Kidney (tissue), 14 donors: ENCODE measurements around the gene OR13C3. TPM values are rescaled to one million over a fixed set of nuclear protein-coding genes. Genes with fewer than 3 reads are reported as not detected.

ENCODE experiments used
- DNase-seq, 5 donors: peaks; one replicate each; pipeline ENCODE4 v3.0.0-alpha.2; 2013 to 2020
- FAIRE-seq: peaks from 2 replicates; lab custom pipeline; 2012; peaks lifted over from hg19 to GRCh38; lab: Jason Lieb, UNC
- H3K27ac ChIP-seq, 2 donors: one replicate each; pipeline ENCODE4 v1.7.0; 2013; ENCODE audit warnings: low read depth in 2 of 2, low read length in 2 of 2, inconsistent platforms in 1 of 2
- H3K27me3 ChIP-seq: one replicate; pipeline ENCODE4 v1.7.1; 2013; ENCODE audit warnings: low read length, inconsistent platforms; ENCODE audit not compliant: control insufficient read depth, insufficient read depth
- H3K36me3 ChIP-seq, 3 donors: one replicate each; pipeline versions ENCODE4 v1.7.0 to v1.7.1; 2013; ENCODE audit warnings: low read length in 3 of 3, control low read depth in 1 of 3, inconsistent platforms in 1 of 3; ENCODE audit not compliant: insufficient read depth in 3 of 3, control insufficient read depth in 2 of 3
- H3K4me1 ChIP-seq, 3 donors: one replicate each; pipeline versions ENCODE4 v1.7.0 to v1.7.1; 2013; ENCODE audit warnings: low read length in 3 of 3, inconsistent platforms in 1 of 3, low read depth in 1 of 3; ENCODE audit not compliant: control insufficient read depth in 2 of 3, insufficient read depth in 2 of 3
- H3K4me3 ChIP-seq, 3 donors: one replicate each; pipeline versions ENCODE4 v1.7.0 to v1.8.1; 2013; ENCODE audit warnings: low read length in 3 of 3, control low read depth in 1 of 3, inconsistent platforms in 1 of 3
- H3K9ac ChIP-seq, 3 donors: one replicate each; pipeline versions ENCODE4 v1.7.0 to v1.7.1; 2013; ENCODE audit warnings: low read length in 3 of 3, control low read depth in 1 of 3, inconsistent platforms in 1 of 3
- H3K9me3 ChIP-seq, 3 donors: one replicate each; pipeline versions ENCODE4 v1.7.0 to v1.7.1; 2013; ENCODE audit warnings: low read length in 3 of 3, control low read depth in 1 of 3, inconsistent platforms in 1 of 3; ENCODE audit not compliant: control insufficient read depth in 2 of 3, insufficient read depth in 1 of 3
- intact Hi-C: fragments of 100-400 bp; cut with DNase I; formaldehyde crosslinking; loops from one replicate; pipeline ENCODE4 v1.11.1; 2022
- polyA plus RNA-seq: library from polyadenylated mRNA; stranded (reverse); fragments of 350-450 nt; fragmentation: Illumina TruSeq; extraction: RNeasy Lipid Tissue Mini Kit (QIAGEN cat#74804); gene quantifications from one replicate; pipeline ENCODE4 v1.2.3, GENCODE V29; 2014; ENCODE audit warnings: low read depth, low replicate concordance; ENCODE audit not compliant: insufficient read depth
- total RNA-seq: library from RNA; stranded (reverse); fragmentation: NEBNext Ultra II Directional; extraction: Animal tissue kit (Norgen Biotek cat#: 25700); gene quantifications from one replicate; pipeline ENCODE4 v1.2.1, GENCODE V29; 2021
- TF ChIP-seq, protein P1 (sequence below): IDR thresholded peaks from 3 replicates; pipeline ENCODE4 v1.5.1; 2012; ENCODE audit warnings: mild to moderate bottlenecking, moderate library complexity, borderline replicate concordance; ENCODE audit not compliant: insufficient read depth; ENCODE audit errors: extremely low read depth
- donor health status: control.
- donor health status: control.
- donor health status: control.
- donor health status: control.
- donor health status: control.
- donor health status: DM: yes; HTN: yes; CAD: no.
- donor health status: Normal renal cell carcinoma (clear cell type).

The OR13C3 gene
- total and polyA plus RNA-seq, 2 donors from 2014 or later, result not detected

GRCh38 chr9:104556830-104557634 is 20.4 kb upstream of the OR13C3 start:
- Histone ChIP-seq H3K4me1 (no peaks in the 10 kb centered on the region), H3K27ac (no peak overlapping the region), H3K4me3 (no peak overlapping the region), H3K27me3 (no peaks in the 10 kb centered on the region), H3K9ac (no peak overlapping the region), H3K36me3 (no peaks in the 10 kb centered on the region), H3K9me3 (peaks cover 0 to 3% (median 0%) of the 10 kb centered on the region in 3 donors)
- intact Hi-C loops, result no loop called here
- FAIRE-seq, result no peak
- DNase-seq, result no peak
- TF ChIP-seq, protein P1, sequence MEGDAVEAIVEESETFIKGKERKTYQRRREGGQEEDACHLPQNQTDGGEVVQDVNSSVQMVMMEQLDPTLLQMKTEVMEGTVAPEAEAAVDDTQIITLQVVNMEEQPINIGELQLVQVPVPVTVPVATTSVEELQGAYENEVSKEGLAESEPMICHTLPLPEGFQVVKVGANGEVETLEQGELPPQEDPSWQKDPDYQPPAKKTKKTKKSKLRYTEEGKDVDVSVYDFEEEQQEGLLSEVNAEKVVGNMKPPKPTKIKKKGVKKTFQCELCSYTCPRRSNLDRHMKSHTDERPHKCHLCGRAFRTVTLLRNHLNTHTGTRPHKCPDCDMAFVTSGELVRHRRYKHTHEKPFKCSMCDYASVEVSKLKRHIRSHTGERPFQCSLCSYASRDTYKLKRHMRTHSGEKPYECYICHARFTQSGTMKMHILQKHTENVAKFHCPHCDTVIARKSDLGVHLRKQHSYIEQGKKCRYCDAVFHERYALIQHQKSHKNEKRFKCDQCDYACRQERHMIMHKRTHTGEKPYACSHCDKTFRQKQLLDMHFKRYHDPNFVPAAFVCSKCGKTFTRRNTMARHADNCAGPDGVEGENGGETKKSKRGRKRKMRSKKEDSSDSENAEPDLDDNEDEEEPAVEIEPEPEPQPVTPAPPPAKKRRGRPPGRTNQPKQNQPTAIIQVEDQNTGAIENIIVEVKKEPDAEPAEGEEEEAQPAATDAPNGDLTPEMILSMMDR, result no peak

DNA sequence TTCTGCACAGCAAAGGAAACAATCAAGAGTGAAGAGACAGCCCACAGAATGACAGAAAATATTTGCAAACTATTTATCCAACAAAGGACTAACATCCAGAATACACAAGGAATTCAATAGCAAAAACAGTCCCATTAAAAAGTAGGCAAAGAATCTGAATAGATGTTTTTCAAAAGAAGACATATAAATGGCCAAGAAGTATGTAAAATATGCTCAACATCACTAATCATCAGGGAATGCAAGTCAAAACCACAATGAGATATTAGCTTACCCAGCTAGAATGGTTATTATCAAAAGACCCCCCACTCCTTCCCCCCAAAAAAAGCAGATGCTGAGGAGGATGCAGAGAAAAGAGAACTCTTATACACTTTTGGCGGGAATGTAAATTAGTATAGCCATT is 18.9 kb upstream of the OR13C3 start:
- FAIRE-seq, result no peak
- TF ChIP-seq, protein P1, result no peak
- H3K27me3 ChIP-seq, result no peaks in the 10 kb centered on the region

GRCh38 chr9:104553261-104553660 is 16.6 kb upstream of the OR13C3 start:
- H3K9ac ChIP-seq, result no peak overlapping the region
- no peak for FAIRE-seq
- no peak overlapping the region for H3K4me3 ChIP-seq
- intact Hi-C loops, result no loop called here
- TF ChIP-seq, protein P1, result no peak
- peaks cover 0 to 3% (median 0%) of the 10 kb centered on the region in 3 donors for H3K9me3 ChIP-seq
- H3K36me3 ChIP-seq, result no peaks in the 10 kb centered on the region
- H3K27me3 ChIP-seq, result no peaks in the 10 kb centered on the region
- no peak overlapping the region for H3K27ac ChIP-seq
- H3K4me1 ChIP-seq, result no peaks in the 10 kb centered on the region
- no peak for DNase-seq

More for the DNA sequence above, 18.9 kb upstream of the OR13C3 start:
- no peaks in the 10 kb centered on the region for H3K4me1 ChIP-seq
- intact Hi-C loops, result no loop called here
- H3K9me3 ChIP-seq, result peaks cover 0 to 3% (median 0%) of the 10 kb centered on the region in 3 donors
- DNase-seq, result no peak
- no peak overlapping the region for H3K27ac ChIP-seq
- no peak overlapping the region for H3K9ac ChIP-seq
- H3K36me3 ChIP-seq, result no peaks in the 10 kb centered on the region
- H3K4me3 ChIP-seq, result no peak overlapping the region
